Cortex of kidney (tissue), 1 donor: Measurements from ENCODE around the gene OCA2.

ENCODE experiments used
- DNase-seq: peaks from one replicate; lab custom pipeline; 2025; lab: John Stamatoyannopoulos, UW

Gene OCA2

DNA sequence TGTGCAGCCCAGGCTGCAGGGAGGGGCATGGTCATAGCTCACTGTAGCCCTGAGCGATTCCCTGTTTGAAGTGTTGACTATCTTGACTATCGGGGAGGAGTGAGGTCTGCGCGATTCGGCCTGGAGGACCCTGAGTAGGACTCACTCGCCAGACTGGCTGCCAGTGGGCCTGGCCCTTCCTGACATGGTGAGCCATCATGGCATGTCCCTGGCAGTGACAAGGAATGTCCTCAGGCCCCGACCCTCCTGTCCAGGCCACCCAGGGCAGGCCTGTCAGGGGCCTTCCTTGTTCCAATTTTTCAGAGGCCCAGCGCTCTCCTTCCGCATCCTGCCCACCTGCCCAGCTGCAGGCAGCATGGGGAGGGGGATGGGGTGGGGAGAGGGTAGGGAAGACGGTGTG lies 5.2 kb upstream of the OCA2 start:
- DNase-seq = no peak

DNA sequence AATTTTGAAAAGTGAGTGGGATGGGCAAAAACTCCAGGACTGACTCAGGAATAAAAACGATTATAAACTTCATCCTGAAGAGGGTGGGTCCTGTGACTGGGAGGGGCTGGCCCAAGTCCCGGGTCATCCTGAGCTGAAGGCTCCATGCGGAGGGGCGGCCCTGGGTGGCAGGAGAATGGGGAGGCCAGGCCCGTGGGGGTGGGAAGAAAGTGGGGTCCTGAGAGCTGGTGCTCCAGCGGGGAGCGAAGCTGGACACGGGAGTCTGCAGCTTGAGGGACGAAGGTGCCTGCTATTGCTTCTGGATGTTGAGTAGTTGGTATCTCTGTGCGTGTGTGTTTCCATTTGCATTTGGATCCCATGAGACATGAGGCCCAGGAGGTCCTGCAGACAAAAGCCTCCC lies 4.7 kb upstream of the OCA2 start:
- no peak for DNase-seq

DNA sequence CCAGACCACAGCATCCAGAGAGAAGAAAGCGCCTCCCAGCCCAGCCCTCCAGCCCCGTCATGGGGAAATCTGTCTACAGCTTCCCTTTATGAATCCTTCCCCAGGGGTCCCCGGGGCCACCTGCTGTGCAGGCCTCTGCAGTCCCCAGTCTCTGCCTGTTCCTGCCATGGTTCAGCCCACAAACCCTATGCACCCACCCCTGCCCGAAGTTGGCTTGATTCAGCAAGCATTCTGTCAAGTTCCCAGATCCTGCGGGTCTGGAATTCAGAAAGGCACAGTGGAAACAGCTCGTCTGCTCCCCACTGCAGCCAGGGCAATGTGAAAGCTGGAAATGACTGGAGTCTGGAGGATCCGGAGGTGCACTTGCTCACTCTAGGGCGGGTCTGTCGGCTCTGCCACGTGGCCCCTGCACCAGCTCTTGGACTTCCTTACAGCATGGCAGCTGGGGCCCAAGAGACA lies 2.9 kb upstream of the OCA2 start:
- DNase-seq = no peak

DNA sequence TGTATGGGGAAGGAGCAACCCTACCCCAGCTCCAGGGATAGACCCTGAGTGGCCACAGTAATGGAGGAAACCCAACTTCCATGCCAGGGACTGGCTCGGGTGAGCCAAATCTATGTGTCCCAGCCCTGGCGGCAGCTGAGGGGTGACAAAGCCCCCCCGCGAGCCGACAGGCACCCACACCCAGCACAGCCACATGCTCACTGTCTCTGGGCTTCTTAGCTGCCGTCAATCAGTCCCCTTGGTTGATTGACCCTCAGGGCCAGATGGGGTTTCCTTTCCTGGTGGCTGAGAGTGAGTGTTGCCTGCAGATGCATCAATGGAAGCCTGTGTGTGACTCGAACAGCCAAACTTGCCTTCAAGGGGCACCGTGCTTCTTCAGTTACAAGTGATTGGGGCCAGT lies 2.1 kb upstream of the OCA2 start:
- DNase-seq = no peak

DNA sequence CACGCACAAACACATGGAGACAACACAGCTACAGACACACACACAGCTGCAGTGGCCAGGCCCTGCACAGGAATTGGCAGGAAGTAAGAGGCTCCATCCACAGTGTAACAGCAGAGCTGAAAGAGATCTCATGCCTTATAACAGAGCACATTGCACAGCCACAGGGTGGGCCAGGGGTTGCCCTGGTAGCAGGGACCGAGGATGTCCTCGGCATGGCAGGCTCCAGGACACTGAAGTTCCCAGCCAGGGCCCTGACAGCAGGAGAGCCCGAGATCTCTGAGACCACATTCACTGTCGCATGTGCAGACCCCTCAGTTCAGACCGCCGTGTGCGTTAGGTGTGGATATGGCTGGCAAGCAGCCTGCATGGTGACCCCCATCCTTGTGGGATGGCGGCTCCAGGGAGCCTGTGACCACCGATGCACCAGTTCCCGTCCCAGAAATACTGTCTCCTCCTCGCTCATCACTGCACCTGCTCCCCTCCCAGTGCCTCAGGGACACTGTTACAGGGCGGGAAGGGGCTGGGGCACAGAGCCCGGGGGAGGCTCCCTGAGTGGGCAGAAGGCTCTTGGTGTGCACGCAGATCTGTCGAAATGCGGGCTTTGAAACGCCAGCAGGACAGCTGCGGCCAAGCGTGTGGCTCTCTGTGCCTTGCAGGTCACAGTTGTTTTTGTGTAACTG lies 1.5 kb upstream of the OCA2 start:
- DNase-seq = no peak

DNA sequence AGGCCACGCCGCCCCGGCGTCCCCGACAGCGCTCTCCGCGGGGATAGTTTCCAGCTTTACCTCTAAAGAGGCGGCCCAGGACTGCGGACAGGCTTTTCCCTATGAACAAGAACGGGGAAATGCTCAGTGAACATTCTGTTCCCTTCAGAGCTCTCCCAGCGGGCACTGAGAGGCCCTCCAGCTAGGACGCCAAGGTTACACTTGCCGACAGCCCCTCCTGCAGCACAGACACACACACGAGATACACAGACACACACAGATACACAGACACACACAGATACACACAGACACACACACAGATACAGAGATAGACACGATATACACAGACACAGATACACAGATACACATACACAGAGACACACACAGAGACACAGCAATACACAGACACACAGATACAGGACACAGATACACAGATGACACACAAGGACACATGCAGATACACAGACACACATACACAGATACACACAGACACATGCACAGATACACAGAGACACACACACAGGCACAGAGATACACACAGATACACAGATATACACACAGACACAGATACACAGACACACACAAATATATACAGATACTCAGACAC lies 533 bp upstream of the OCA2 start:
- no peak for DNase-seq

DNA sequence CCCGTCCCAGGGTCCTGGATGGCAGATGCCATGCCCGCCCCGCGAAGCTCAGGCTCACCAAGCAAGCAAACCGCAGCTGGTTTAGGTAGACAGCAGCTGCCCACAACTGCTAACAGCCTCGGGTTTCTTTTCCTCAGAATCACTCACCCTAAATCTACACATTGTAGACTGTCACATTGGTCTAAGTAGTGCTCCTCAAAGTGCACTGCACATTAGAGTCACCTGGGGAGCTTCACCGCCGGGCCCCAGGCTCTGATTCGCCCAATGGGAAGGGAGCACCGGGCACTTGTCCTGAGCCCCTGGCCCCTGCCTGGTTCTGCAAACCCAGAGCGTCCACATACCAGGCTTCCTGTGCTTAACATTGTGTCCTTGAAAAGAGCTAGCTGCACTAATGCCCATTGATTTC lies 752 bp downstream of the OCA2 start:
- no peak for DNase-seq

DNA sequence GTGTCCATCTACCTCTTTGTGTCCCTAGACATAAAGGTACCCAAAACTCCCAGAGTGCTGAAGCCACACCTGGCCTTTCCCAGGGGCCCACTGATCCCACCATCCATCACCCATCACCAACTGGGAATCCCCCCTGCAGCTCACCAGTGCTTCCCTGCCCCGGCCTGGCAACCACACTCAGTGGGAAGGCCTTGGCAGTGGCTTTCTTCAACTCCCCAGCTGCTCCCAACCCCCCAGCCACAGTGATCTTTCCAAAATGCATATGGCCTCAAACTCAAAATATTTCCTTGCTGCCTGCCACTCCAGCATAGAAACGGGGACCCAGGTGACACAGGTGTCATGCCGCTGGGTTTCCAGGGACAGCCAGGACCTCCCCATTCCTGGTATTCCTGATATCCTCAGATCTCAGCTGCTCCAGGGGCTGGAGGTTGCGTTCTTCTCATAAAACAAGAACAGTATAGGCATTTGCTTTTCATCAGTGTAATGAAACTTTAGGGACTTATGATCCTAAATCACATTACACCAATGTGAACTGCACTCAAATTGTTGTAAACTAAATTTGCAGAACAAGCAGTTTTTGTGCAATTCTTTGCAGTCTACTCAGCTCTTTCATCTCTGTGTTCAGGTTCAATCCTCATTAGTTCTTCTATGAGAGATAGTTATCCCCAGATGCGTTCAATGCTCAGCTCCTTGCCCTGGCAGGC lies 1.3 kb downstream of the OCA2 start:
- DNase-seq = no peak

DNA sequence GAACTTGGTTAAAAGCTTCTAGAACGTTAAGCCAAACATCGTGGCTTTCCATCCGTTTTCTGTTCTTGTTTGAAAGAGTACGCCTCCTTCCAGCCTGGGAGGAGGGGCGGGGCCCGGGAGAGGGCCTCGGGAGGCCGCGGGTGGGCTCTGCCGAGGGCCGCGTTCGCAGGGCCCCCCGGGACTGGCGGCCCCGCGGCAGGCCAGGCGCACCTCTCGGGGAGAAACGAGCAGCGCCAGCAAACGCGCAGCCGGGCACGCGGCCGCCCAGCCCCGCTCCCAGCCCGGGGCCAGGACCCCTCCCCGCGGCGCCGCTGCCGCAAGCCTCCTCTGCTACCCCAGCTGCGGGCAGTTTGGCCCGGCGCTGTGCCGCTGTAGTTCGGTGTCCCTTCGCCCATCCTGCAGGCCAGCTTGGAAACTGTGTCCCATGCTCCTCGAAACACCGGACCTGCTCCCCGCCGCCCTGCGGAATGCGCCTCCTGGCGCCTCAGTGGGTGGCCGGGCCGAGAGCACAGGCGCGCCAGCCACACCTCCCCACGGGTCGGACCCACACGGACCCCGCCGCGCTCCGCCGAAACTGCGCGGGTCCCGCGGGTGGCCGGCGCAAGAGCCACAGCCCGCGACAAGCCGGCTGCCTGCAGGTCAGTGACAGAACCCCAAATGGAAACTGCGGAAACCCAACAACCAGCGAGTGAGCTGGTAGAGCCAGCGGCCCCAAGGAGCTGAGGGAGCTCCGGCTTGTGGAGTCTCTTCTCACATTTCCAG lies 2.3 kb downstream of the OCA2 start:
- DNase-seq = no peak

DNA sequence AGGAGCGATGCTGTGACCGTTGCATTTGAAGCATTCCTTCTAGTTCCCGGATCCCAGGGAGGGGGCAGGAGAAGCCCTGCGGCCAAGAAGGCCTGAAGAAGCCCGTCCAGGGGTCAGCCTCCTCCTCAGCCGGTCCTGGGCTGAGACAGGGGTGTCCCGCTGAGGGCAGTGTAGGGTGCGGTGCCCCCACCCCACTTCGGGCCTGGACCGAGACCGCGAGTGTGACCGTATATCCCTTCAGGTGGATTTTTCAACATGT lies 2.8 kb downstream of the OCA2 start:
- no peak for DNase-seq

DNA sequence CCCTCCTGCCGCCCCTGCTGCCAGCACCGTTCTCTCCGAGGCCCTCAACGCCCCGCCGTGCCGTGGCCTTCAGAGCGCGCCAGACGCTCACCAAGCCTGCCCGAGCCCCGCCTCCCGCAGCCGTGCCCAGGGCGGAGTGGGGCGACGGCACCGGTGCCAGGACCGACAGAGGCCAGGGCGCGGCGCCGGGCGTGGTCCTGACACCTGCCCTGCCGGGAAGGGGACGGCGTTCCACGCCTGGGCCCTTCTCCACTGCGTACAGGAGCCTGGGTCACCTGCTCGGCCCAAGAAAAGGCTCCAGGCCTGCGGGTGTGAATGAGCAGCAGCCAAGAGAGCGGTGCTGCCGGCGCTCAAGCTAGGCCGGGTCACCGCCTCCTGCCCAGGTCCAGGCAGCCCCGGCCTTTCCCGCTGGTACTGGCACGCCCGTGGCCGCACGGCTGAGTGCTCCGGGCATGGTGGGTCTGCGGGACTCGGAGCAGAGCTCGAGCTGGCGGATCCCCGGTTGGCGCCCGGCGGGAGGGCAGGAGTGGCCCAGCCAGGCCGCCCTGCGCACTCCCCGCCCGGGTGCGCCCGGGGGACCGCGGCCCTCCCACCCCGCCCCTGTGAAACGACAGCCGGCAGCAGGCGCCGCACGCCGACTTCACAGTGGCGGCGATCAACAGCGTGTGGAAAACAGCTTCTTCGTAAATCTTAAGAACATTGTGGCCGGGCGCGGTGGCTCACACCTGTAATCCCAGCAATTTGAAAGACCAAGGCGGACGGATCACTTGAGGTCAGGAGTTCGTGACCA lies 4.2 kb downstream of the OCA2 start:
- no peak for DNase-seq

DNA sequence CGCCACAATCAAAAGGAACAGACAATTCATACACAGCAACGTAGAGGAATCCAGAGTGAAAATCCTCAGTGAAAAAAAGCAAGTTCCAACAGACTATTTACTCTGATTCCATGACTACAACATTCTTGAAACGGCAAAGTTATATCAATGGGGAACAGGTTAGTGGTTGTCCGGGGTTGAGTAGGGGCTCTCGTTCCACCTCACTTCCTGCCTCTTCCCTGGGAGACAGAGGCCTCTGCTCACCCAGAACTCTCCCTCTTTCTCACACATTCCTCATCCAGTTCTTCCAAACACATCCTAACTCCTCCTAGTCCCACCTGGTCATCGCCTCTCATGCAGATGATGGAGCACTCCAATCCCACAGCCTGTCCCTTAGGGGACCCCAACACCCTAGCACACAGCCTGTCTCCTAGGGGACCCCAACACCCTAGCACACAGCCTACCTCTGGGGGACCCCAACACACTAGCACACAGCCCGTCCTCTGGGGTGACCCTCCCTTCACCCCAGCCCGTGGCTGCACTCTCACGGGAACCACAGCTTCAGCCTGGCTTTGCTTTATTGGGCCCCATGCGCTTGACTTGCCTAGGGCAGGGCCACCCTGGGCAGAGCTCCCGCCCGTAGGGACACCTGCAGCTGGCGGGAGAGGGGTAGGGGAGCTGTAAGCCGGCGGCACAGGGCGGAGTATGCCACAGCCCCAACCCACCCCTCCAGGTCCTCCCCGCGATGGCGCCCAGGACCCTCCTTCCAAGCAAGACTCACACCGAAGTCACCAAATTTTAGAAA lies 5.2 kb downstream of the OCA2 start:
- no peak for DNase-seq

DNA sequence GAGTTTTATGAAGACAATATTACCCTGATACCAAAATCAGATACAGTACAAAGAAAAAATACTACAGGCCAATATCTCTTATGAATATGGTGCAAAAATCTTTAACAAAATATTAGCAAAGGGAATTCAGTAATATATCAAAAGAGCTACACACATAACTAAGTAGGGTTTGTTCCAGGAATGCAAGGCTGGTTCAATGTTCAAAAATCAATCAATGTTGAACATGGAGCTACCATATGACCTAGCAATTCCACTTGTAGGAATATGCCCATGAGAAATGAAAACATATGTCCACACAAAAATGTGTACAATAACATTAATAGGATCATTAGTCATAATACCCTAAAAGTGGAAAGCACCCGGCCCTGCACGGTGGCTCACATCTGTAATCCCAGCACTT lies 7.8 kb downstream of the OCA2 start:
- DNase-seq = no peak

DNA sequence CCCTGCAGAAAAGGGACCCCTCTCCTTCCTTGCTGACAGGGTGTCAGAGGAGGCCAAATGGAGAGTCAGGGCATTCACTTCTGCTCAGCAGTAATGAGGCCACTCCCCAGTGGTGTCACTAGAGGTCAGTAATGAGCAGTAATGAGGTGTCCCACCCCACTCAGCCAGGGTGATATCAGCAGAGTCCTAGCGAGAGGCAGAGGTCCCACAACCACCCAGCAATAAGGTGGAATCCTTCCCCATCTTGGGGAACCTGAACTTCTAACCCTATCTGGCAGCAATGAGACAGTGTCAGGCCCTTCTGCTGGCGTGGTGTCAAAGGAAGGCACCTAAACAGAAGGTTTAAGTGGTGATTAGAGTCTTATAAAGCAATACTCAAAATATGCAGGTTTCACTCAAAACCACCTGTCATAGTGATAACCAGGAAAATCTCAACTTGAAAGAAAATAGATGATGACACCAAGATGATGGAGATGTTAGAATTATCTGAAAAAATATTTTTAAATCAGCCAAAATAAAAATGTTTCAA lies 12.9 kb downstream of the OCA2 start:
- no peak for DNase-seq

DNA sequence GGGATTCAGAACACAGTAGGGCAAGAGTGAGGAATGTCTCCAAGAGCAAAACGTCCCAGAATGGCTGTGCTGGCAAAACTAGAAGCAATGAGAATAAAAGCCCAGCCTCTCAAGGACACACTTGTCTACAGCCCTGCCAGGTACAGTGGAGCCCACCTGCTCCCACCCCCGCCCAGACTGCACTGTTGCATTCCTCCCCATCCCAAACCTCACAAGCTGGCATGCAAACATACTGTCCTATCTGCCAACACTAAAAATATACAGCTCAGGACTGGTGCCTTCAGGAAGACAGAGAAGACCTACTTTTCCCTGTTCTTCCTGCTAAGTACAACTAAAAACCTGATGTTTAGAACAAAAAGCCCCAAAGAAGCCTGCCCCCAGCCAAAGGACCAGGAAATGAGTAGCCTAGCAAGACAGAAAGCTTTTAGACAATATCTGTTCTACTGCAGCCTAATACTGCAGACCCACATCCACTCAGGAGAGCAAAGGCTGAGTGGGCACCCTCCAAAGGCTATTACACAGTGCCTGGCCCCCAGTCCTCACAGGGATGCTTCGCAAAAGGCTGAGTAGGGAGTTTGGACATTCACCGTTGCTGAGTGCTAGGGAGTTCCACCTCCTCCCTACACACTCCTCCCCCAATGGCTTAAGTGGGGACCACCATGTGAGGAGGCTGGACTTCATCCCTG lies 13.5 kb downstream of the OCA2 start:
- no peak for DNase-seq

DNA sequence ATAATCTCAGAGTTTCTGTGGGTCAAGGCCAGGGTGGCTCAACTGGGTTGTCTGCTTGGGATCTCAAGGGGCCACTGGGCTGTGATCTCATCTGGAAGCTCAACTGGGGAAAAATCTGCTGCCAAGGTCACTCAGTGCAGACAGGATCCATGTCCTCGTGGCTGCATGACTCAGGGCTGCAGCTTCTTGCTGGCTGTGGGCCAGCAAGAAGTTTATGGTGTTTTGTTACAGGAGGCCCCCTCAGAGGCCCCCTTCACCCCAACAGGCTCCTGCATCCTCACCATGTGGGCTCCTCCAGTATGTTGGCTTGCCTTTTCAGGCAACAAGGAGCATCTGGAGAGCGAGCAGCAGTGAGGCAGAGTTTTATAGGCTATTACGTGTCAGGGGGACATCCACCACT lies 14.6 kb downstream of the OCA2 start:
- no peak for DNase-seq

DNA sequence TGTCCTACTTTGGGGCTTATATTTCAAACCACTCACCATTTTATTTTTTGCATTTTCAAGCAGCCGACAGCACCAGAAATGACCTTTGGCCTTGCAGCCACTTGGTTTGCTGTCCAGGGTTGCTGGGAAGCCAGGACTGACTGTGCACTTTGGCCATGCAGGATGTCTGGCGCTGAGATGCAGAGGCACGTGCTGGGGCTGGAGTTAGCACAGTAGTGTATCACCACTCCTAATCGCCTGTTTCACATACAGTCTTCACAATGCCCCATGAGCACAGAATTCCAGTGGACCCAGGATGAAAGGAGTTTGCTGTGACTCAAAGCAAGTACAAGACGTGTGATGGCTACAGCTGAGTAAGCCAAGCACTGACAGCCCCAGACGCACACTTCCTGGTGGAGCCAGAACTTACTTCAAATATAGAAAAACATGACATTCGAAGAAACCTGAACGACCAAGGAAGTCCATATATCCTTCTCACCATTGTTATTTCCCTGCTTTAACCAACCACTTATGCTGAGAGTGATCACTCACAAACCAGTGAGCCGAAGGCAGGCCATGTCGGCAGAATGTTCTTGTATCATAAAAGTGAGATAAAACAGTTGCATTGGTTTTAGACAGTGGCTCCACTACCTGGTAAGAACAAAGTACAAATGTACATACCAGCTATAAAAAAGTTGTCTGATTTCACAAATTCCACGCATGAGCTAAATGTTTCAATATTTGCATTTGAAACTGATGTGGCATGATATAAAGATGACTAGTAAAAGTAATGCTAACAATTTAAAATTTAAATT lies 16.0 kb downstream of the OCA2 start:
- DNase-seq = no peak

DNA sequence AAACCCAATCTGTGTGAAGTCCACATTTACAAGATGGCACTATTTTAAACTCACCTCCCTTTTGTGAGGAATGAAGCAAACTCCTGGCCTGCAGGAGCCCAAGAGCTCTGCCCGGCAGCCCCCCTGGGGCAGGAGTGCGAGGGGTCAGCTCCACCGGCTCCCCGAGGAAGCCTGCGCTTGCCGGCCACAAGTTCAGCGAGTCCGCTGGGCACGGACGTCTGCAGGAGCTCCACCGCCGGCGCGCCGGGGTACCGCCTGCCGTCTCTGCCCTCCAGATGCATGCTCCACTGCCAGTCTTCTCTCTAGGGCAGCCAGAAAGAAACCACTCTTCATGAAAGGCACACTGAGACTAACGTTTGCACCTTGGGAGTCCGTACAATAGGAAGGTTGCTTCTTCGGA lies 17.5 kb downstream of the OCA2 start:
- no peak for DNase-seq

DNA sequence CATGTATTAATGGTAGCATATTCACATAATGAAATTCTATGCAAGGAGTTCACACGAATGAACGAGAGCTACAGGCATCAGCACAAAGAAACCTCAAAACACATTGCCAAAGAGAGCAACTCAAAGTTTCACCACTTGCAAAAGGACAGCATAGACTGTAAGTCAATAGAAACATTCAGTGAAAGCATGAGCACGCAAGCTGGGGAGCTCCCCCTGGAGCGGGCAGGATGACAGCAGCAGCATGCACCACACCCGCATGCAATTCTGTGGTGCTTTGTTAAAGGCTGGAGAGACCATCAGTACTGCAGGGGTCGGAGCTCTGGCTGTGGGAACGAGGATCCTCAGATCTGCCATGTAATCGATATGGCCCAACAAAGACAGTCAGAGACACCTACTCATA lies 18.7 kb downstream of the OCA2 start:
- no peak for DNase-seq
